HG02763 (cell line): ENCODE measurements around the gene RHBG.

Experiments
- ATAC-seq: cut with Tn5 transposase; IDR thresholded peaks from one replicate; pipeline ENCODE4 v1.9.1; 2021; ENCODE audit warnings: mild to moderate bottlenecking, moderate library complexity; ENCODE audit not compliant: unreplicated experiment

RHBG gene

DNA sequence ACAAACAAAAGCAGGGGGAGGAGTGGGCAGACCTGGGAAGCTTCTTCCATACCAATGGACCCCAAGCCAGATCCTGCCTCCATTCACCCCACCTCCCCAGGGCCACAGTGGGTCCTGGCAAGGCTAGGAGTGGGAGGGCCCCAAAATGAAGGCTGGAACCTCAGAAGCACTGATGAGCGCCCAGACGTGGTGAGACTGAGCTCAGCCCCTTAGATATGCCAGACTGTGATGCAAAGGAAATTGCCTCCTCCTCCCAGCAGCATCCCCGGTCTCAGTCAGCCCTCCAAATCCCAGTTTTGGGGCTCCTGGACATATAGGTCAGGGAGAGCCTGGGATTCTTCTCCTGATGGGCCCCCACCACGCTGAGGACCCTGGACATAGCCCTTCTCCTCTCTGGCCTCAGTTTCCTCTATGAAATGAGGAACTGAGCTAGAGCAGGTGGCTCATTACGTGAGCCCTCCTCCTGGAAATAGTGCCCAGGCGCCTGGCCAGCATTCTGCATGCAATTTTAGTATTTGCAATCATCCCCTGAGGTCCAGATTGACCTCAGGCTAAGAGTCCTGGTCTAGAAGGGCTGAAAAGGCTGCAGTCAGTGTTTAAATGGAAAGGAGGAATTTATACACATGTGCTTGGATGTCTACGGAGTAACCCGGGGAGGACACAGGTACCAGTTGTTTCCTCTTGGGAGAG lies 33.5 kb downstream of the RHBG start:
- no peak for ATAC-seq

GRCh38 chr1:156405670-156406069 lies 36.7 kb downstream of the RHBG start:
- ATAC-seq: no peak

GRCh38 chr1:156406251-156406650 lies 37.2 kb downstream of the RHBG start:
- ATAC-seq: no peak

DNA sequence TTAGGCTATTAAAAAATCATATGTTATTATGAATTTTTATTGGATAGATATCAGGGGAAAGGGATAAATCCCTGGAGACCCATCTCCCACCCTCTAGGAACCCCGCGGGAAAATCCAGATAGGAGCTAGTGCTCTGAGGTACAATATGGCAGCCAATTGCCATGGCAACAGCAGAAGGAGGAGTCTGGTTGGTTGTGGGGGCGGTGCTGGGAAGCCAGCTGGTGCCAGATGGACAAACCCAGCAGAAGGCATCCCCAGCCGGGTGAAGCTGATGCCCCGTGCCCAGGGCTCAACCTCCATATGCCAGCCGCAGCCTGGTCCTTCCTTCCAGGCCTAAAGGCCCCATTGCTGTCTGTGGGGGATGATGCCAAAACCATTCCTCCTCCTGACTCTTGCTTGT lies 38.3 kb downstream of the RHBG start:
- ATAC-seq: no peak

GRCh38 chr1:156407760-156408159 lies 38.7 kb downstream of the RHBG start:
- no peak for ATAC-seq

- ATAC-seq: no peak
Measured at GRCh38 chr1:156409439-156409838, 40.4 kb downstream of the RHBG start.

DNA sequence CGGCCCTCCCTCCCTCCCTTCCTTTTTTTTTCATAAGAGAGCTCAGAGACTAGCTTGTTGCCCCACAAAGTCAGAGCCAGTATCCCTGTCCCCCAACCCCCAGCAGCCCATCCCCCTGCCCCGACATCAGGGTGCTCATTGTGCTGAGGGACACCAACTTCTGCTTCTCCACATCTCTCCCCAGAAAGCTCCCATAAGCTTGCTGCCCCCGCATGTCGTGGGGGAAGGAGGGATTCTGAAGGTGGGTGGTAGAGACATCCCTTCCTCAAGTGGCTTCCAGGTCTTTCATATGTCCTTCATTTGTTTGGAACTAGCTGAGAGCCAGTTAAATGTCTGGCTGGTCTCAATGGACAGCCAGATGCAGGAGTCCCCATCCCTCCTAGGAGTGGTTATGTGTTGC lies 41.2 kb downstream of the RHBG start:
- no peak for ATAC-seq

GRCh38 chr1:156410740-156411139 lies 41.7 kb downstream of the RHBG start:
- ATAC-seq: no peak

DNA sequence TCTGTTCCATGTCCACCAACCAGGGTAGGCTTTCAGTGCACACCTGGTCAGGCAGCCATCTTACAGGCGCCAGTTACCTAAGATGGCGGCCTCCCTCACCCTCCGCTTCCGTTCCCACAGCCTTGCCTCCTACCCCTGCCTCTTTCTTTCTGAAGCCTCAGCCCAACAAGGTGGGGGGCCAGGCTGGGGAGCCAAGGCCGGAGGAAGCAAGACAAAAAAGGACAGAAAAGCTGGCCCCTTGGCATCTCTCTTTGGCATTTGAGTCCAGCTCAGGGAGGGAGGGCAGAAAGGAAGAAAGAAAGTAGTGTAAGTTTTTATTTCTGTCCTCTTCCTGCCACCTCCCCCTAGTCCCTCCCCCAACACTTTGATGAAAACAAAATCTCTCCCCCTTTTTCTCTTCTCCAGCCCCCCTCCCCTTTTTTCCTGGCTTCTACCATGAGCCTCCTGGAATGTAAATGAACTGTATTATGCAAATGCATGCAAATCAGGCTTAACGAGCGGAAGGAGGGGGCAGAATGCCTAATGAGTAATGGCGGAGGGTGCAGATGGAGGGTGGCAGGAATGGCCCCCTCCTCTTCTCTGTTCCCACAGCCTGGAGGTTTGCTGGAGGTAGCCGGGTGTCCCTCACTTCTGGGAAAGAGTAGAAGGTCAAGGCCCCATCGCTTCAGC lies 43.8 kb downstream of the RHBG start:
- ATAC-seq: no peak

GRCh38 chr1:156413391-156414246 lies 44.6 kb downstream of the RHBG start:
- ATAC-seq: no peak

- ATAC-seq: no peak
Measured at GRCh38 chr1:156414461-156415064, 45.6 kb downstream of the RHBG start.

GRCh38 chr1:156416993-156417392 lies 48.0 kb downstream of the RHBG start:
- ATAC-seq: no peak

DNA sequence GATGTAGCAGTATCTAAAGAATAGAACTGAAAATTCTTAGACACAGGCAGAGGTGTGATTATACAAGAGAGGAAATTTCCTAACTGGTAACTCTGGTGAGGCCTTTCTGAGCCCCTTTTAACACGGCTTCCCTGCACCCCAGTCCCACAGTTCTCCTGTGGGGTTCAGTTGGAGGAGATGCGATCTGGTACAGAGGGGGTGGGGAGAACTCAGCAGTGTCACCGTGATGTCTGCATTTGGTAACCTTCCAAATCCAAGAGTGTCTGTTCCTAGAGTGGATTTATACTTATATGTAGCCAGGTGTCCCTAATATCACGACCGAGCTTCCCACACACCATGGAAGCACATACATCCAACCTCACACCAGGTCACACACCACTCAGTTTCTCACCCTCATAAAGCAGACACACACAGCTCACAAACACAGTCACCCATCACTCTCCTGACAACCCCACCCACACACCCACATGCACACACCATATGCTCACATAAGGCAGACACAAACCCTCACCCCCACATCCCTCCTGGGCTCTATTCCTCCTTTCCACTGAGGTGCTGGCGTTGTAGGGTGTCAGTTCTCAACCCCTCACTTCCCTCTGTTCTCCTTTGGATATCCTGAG lies 48.5 kb downstream of the RHBG start:
- ATAC-seq: no peak

DNA sequence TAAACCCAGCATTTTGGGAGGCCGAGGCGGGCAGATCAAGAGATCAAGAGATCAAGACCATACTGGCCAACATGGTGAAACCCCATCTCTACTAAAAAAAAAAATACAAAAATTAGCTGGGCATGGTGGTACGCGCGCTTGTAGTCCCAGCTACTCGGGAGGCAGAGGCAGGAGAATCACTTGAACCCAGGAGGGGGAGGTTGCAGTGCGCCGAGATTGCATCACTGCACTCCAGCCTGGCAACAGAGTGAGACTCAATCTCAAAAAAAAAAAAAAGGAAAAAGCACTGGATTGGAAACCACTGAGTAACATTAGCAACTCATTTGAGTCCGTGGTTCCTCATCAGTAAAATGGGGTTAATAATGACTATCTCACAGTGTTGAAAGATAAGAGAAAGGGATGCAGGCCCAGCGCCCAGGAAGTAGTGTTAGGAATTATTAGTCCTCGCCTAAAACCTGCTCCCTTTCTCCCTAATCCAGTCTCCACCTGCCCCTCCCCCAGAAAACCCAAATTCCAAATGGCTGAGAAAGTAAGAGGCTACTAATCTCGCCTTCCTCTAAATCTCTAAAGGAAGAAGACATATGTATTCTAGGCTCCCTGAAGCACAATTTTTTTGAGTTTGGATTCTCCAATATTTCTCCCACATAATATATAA lies 49.5 kb downstream of the RHBG start:
- no peak for ATAC-seq

DNA sequence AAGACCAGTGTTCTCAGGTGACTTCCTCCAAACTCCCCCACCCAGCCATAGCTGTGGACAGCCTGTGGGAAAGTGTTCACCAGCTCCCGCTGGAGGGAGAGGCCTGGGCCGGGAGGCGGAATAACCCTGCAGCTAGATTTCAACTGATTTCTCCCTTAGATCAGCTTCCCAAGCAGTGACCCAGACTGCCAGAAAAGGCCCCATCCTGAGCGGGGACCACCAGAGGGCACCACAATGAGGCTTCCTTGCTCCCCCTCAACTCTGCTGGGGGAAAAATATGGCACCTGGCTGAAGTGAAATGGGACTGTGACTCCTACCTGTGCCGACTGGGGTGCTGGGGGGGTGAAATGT lies 50.8 kb downstream of the RHBG start:
- no peak for ATAC-seq

GRCh38 chr1:156420205-156421061 lies 51.4 kb downstream of the RHBG start:
- ATAC-seq: no peak

- ATAC-seq: peak; percentile 61
Measured at GRCh38 chr1:156421062-156421938, 52.3 kb downstream of the RHBG start.

- ATAC-seq: no peak
Measured at GRCh38 chr1:156421939-156422601, 53.1 kb downstream of the RHBG start.
